Transverse colon (tissue), 4 donors: ENCODE results near the gene RYR3. TPM values are rescaled to one million over a fixed set of nuclear protein-coding genes. Genes with fewer than 3 reads are reported as not detected.

Experiments used
- DNase-seq: peaks from one replicate; pipeline ENCODE4 v3.0.0-alpha.2; 2019
- H3K27ac ChIP-seq, 4 donors: fragments of 200-600 bp; sonication (generic); 2 replicates each; pipeline ENCODE4 v1.5.1; 2016 to 2018; ENCODE audit warnings: inconsistent platforms in 4 of 4
- H3K27me3 ChIP-seq: fragments of 200-600 bp; sonication (generic); 2 replicates; pipeline ENCODE4 v1.5.1; 2017; ENCODE audit warnings: inconsistent platforms
- H3K36me3 ChIP-seq, 4 donors: fragments of 200-600 bp; sonication (generic); 2 replicates each; pipeline ENCODE4 v1.5.1; 2017 to 2019; ENCODE audit warnings: inconsistent platforms in 4 of 4
- H3K4me1 ChIP-seq, 4 donors: fragments of 200-600 bp; sonication (generic); 2 replicates each; pipeline ENCODE4 v1.5.1; 2017 to 2020; ENCODE audit warnings: inconsistent platforms in 4 of 4
- H3K4me3 ChIP-seq, 4 donors: fragments of 200-600 bp; sonication (generic); 1 replicate in 1 of 4; 2 replicates in 3 of 4; pipeline versions ENCODE4 v1.5.1 to v1.6.1; 2017 to 2019; ENCODE audit warnings: inconsistent platforms in 4 of 4
- H3K9me3 ChIP-seq, 2 donors: fragments of 200-600 bp; sonication (generic); 2 replicates each; pipeline ENCODE4 v1.5.1; 2017 to 2019; ENCODE audit warnings: inconsistent platforms in 2 of 2
- CTCF ChIP-seq, 5 experiments: fragments of 200-600 bp in 3 of 5; fragments of 450-650 bp in 2 of 5; sonication (generic) in 3 of 5; IDR thresholded peaks; 1 replicate in 2 of 5; 2 replicates in 3 of 5; pipeline ENCODE4 v1.5.1; 2016 to 2017; ENCODE audit warnings: antibody characterized with exemption in 5 of 5, inconsistent platforms in 3 of 5, mild to moderate bottlenecking in 2 of 5, moderate library complexity in 1 of 5
- EP300 ChIP-seq: sonication (generic); formaldehyde crosslinking; IDR thresholded peaks from one replicate; pipeline ENCODE4 v1.6.1; 2017; ENCODE audit warnings: antibody characterized with exemption, low read depth
- POLR2A ChIP-seq: fragments of 450-650 bp; IDR thresholded peaks from one replicate; pipeline ENCODE4 v1.6.1; 2016; ENCODE audit warnings: antibody characterized with exemption, mild to moderate bottlenecking, moderate library complexity
- POLR2AphosphoS5 ChIP-seq, 3 donors: sonication (generic); formaldehyde crosslinking; IDR thresholded peaks; one replicate each; pipeline ENCODE4 v1.6.1; 2016; ENCODE audit warnings: antibody characterized with exemption in 3 of 3
- WGBS, 2 donors: methylation state at CpG; one replicate each; pipeline ENCODE4 v1.1.5; 2018; ENCODE audit warnings: low coverage in 1 of 2; 5-methylcytosine and 5-hydroxymethylcytosine counted together
- in situ Hi-C, 4 donors: fragments of 200-750 bp; cut with MboI; loops; one replicate each; pipeline versions ENCODE4 v1.15.0 to v1.15.1; 2017; ENCODE audit warnings: low sequenced_read_pairs in 3 of 4, low pct_ligation_motif_present in 1 of 4, low pct_unique_long_range_greater_than_20kb in 1 of 4
- intact Hi-C: fragments of 100-400 bp; cut with DNase I; formaldehyde crosslinking; loops from one replicate; pipeline ENCODE4 v1.15.1; 2023; ENCODE audit warnings: low total_unique reads
- total RNA-seq, 4 donors: library from RNA; depleted of rRNA; stranded (reverse); fragments of >200 nt; gene quantifications; one replicate each; pipeline ENCODE4 v1.1.0, GENCODE V29; 2016

RYR3 gene
- total RNA-seq, 4 donors from 2014 or later: 0.96 to 9.7 (median 5.4) TPM

- in situ Hi-C loops (loop anchor here in 3 of 4 donors (25.0 kb wide), 2 partner anchors 224 to 249 kb away; partner anchors contain the start of gene CHRM5 (in 2 of the 3)), intact Hi-C loops (no loop called here)
- Histone ChIP-seq H3K9me3 (no peaks in the 10 kb centered on the region), H3K4me3 (no peak overlapping the region), H3K27ac (no peak overlapping the region), H3K27me3 (no peaks in the 10 kb centered on the region), H3K36me3 (no peaks in the 10 kb centered on the region), H3K4me1 (no peaks in the 10 kb centered on the region)
- WGBS, 2 donors: 28 to 49% methylated on average over 9 to 15 of the region's 15 CpGs
- TF ChIP-seq POLR2A (no peak), CTCF (IDR thresholded peaks at IDR 0.05) (peak; percentile 46 to 75 (median 65))
- peak; percentile 12 for DNase-seq
Measured at GRCh38 chr15:33737687-33738601, 427.2 kb downstream of the RYR3 start.

GRCh38 chr15:33738941-33739664, 428.3 kb downstream of the RYR3 start:
- Histone ChIP-seq H3K27ac (no peak overlapping the region), H3K4me3 (no peak overlapping the region), H3K4me1 (no peaks in the 10 kb centered on the region), H3K9me3 (no peaks in the 10 kb centered on the region), H3K27me3 (no peaks in the 10 kb centered on the region), H3K36me3 (no peaks in the 10 kb centered on the region)
- in situ Hi-C loops (loop anchor here in 3 of 4 donors (25.0 kb wide), 2 partner anchors 223 to 248 kb away; partner anchors contain the start of gene CHRM5 (in 2 of the 3)), intact Hi-C loops (no loop called here)
- no peak for DNase-seq
- TF ChIP-seq POLR2AphosphoS5 (IDR thresholded peaks at IDR 0.05): no peak
- TF ChIP-seq CTCF (IDR thresholded peaks at IDR 0.05): no peak
- no peak for TF ChIP-seq EP300
- TF ChIP-seq POLR2A: no peak
- WGBS, 2 donors: 56 to 58% methylated on average over 3 to 6 of the region's 6 CpGs

GRCh38 chr15:33742306-33742705, 431.5 kb downstream of the RYR3 start:
- WGBS, 2 donors: 33 to 70% methylated on average over 1 to 3 of the region's 3 CpGs
- in situ Hi-C loops (loop anchor here in 3 of 4 donors (25.0 kb wide), 2 partner anchors 220 to 245 kb away; partner anchors contain the start of gene CHRM5 (in 2 of the 3)), intact Hi-C loops (loop anchor here (5.0 to 10.0 kb wide), 2 partner anchors 1048 to 1675 kb away; no protein-coding TSS in a partner anchor)
- Histone ChIP-seq H3K27me3 (no peaks in the 10 kb centered on the region), H3K4me1 (peaks cover 0 to 3% (median 0%) of the 10 kb centered on the region in 4 donors), H3K9me3 (no peaks in the 10 kb centered on the region), H3K4me3 (no peak overlapping the region), H3K36me3 (no peaks in the 10 kb centered on the region), H3K27ac (no peak overlapping the region)
- no peak for DNase-seq
- TF ChIP-seq POLR2AphosphoS5 (IDR thresholded peaks at IDR 0.05) (no peak), CTCF (IDR thresholded peaks at IDR 0.05) (no peak), POLR2A (no peak), EP300 (no peak)

- in situ Hi-C loops (loop anchor here in 3 of 4 donors (25.0 kb wide), 2 partner anchors 220 to 245 kb away; partner anchors contain the start of gene CHRM5 (in 2 of the 3)), intact Hi-C loops (loop anchor here (5.0 to 10.0 kb wide), 2 partner anchors 1048 to 1675 kb away; no protein-coding TSS in a partner anchor)
- Histone ChIP-seq H3K4me3 (no peak overlapping the region), H3K9me3 (no peaks in the 10 kb centered on the region), H3K27ac (no peak overlapping the region), H3K36me3 (no peaks in the 10 kb centered on the region), H3K27me3 (no peaks in the 10 kb centered on the region), H3K4me1 (peaks cover 0 to 3% (median 0%) of the 10 kb centered on the region in 4 donors)
- WGBS, 2 donors: 59% methylated on average over 2 of the region's 2 CpGs; no CpG with 5 or more reads in 1 of the 2 donors
- TF ChIP-seq POLR2AphosphoS5 (IDR thresholded peaks at IDR 0.05) (no peak), EP300 (no peak), CTCF (IDR thresholded peaks at IDR 0.05) (no peak), POLR2A (no peak)
- DNase-seq: no peak
Measured at GRCh38 chr15:33742800-33743199, 432.0 kb downstream of the RYR3 start.
